Head of caudate nucleus (tissue), 42 donors: ENCODE measurements around the gene ZNF462.

ENCODE experiments used
- DNase-seq, 42 donors: peaks; one replicate each; pipeline versions ENCODE4 v3.0.0 to v3.0.0-alpha.2; 2020 to 2021; ENCODE audit warnings: mixed read lengths in 7 of 42
- intact Hi-C: fragments of 100-400 bp; cut with DNase I; formaldehyde crosslinking; loops from one replicate; pipeline ENCODE4 v1.15.0; 2022

Gene ZNF462

DNA sequence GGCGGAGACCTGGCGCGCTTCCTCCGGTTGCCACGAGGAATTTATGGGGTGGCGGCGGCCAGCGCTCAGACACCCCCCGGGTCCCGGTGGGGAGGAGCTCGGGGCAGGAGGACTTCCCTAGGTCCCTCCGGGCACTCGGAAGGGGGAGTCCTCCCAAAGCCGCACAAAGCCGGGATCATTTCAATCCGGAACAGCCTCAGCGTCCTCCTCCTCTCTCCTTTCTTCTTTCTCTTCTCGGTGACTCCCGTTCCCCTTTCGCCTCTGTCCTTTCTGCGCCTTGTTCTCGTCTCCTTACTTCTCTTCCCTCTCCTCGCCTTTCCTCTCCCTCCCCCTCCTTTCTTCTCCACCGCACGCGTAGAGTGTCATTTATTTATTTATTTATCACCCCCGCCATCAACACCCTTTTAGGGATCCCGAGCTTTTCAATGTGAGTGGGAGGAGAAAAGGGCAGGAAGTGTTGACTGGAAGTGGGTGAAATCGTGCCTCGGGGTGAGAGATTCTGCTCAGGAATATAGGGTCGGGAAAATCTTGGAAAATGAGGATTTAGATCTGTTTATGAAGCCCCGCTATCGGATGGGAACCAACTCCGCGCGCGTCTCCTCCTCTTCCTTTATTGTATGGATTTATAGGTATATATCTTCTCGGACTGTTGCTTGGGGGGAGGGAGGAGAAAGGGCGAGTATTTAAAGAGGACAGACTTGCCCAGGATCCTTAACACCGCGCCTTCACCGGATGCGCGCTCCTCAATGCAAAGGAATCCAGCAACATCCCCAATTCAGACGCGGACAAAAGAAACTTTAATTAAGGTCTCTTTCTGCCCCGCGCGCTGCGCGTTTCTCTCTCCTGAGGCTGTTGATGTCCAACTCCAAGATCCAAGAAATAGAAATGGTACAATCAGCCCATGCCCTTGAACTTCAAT, 2.0 kb upstream of the ZNF462 start:
- intact Hi-C loops = loop anchor here (10.0 kb wide), 1 partner anchor 576 kb away; no protein-coding TSS in a partner anchor
- DNase-seq = peak in 24 of 42 donors; percentile 9 to 59 (median 28)

DNA sequence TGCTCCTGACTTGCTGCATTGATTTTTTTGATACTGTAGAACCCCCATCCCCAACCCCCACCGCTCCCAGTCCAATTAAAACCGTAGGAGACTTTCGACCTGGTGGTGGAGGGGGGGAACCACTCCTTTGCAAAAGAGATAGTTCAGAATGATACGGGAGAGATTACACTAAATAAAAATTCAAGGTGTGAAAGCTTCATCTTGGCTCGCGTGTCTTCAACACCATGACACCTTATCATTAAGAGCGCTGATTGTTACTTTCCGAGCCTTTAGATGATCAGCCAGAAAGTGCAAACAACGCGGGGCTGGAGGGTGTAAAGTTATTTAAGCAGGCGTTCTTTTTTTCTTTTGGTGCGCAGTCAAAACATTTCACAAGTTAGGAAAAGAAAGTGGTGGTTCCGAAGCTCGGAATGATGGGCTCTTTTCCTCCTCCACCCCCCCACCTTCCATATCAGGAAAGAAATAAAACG, 1.3 kb upstream of the ZNF462 start:
- DNase-seq = peak in 3 of 42 donors; percentile 16 to 47 (median 28)
- intact Hi-C loops = loop anchor here (10.0 kb wide), 1 partner anchor 577 kb away; no protein-coding TSS in a partner anchor

DNA sequence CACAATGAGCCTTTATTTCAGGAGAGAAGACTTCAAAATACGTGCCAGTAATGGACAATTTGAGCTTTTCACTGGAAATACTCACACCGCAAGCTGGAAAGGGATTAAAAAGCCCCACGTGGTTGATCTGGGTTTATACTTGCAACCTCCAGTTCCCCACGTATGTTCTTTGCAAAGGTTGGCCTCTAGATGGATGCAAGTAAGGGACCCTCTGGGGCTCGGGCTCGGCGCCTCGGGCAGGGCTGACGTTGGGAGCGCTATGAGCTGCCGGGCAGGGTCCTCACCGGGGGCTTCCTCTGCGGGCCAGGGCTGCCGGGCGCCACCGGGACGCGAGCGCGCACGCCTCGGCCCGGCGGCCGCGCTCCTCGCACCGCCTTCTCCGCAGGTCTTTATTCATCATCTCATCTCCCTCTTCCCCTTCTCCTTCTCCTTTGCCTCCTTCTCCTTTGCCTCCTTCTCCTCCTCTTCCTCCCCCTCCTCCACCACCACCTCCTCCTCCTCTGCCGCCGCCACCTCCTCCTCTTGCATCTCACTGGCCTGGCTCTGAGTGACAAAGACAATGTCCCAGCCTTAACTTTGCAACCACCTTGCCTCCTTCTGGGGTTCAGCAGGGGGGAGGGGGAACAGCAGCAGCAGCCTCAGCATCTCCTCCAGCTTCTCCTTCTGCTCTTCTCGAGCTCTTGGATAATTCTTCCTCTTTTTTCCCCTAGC, 701 bp upstream of the ZNF462 start:
- intact Hi-C loops = loop anchor here (10.0 kb wide), 1 partner anchor 577 kb away; no protein-coding TSS in a partner anchor
- DNase-seq = peak in 39 of 42 donors; percentile 21 to 73 (median 49)

DNA sequence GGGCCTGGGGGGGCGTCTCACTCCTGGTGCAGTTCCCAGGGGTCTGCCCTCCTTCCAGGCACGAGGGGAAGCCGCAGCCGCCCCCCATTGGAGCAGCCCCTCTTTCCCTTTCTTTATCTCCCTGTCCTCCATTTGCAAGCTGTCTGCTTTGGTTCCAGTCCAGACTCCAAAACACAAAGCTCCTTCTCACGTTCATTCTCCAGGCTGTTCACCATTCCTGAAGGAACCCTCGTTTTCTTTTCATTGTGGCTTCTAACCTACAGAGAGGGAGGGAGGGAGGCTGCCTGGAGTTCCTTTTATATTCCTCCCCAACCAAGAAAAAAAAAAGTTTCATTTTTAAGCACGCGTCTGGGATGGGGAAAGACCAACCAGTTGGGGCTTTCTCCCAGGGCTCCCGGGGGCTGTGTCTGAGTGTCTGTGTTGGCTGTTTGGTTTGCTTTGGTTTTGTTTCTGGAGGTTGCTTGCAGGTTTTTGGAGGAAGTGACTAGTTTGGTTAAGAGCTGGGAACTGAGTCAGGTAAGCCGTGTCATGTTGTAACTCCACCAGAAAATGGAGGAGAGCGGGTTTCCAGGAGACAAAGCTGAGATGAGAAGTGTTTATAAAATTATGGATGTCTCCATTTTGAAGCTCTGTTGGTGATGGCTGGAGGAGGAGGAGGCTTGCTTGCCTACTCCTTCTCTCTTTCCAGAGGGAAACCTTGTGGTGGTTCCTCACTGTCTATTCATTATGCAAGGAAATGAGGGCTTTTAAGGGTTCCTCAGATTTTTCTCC, 1.6 kb downstream of the ZNF462 start:
- DNase-seq = peak in 33 of 42 donors; percentile 14 to 71 (median 41)
- intact Hi-C loops = loop anchor here (10.0 kb wide), 1 partner anchor 580 kb away; no protein-coding TSS in a partner anchor

DNA sequence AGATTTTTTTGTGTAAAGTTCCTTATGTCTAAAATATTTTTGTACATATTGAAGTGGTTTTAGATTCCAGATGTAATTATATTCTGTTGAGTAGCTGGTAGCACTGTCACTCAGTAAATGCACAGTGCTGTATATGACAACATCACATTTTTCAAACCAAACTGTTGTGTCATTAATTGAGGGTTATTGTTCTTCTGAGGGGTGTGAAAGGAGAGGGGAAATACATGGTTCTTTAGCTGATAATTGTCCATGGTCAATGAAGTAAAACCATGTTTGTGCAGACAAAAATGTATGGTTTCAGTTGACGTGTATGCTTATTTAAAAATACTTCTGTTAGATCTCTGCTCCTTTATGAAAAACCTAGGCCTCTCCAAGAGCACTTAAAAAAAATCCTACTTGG, 3.3 kb downstream of the ZNF462 start:
- intact Hi-C loops = loop anchor here (10.0 kb wide), 1 partner anchor 581 kb away; no protein-coding TSS in a partner anchor
- no peak for DNase-seq

DNA sequence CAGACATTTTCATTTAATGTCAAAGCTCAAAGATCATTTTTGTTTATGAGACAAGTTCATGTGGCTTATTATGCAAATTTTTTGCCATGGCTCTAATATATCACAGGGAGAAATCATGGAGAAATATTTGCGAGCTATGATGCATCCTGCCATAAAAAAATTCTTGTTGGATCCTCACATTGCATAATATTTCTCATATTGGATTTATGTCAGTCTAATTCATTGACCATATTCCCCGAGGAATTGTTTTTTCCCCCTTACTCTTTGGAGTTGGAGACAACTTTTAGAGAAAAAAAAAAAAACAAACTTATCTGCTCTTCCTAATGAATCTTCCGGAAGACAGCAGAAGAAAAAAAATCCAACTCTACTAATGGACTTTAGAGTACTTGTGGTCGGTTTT, 4.3 kb downstream of the ZNF462 start:
- intact Hi-C loops = loop anchor here (10.0 kb wide), 1 partner anchor 582 kb away; no protein-coding TSS in a partner anchor
- no peak for DNase-seq

DNA sequence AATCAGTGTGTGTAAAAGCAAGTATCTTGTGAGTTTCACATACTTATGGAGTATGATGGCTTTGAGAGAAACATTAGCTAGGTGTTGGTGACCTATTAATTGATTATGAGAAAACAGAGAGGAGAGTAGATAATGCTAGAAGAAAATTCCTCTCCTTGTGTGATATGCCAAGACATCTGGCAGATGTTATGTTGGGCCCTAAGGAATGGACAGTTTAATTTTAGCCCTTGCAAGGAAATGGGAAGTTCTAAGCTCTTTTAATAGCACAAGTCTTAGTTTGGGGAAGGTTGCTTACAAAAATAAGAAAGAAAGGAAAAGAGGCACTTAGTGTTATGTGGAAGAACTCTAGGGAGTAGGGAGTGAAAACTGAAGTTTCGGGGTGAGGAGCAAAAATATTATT, 5.1 kb downstream of the ZNF462 start:
- intact Hi-C loops = loop anchor here (10.0 kb wide), 1 partner anchor 583 kb away; no protein-coding TSS in a partner anchor
- no peak for DNase-seq

DNA sequence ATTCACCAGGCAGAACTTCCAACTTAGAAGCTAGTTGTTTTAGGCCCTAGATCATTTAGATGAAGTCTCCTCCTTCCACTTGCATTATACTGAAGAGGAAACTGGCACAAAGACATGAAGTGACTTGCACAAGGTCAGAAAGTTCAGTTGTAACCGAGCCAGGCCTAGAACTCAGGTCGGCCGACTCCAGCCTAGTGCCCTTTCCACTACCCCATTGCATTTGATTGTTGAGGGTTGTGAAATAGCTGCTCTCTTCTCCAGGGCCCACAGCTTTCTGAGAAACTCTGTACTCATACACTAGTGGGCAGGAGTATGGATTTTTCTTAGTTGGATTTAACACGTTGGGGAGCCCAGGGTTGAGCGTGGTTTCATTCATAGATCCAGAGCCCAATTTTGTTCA, 5.6 kb downstream of the ZNF462 start:
- DNase-seq = peak in 3 of 42 donors; percentile 21 to 48 (median 46)
- intact Hi-C loops = loop anchor here (10.0 kb wide), 1 partner anchor 584 kb away; no protein-coding TSS in a partner anchor

DNA sequence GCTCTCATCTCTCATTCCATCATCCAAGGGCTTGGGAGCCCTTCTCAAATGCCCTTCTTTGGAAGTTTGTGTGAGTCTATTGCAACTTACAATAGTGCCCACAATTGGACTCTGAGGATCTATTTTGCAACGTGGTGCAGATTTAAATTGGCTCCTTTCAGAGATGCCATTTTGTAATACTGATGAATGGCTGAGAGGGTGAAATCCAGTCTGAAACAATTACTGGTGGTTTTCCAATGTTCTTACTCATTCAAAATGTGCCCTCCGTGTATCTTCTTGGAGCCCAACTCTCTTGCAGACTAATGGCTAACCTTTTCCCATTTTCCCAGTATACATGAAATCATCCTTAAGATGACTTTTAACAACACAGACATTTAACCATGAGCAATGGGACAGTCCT, 6.1 kb downstream of the ZNF462 start:
- intact Hi-C loops = loop anchor here (10.0 kb wide), 1 partner anchor 584 kb away; no protein-coding TSS in a partner anchor

DNA sequence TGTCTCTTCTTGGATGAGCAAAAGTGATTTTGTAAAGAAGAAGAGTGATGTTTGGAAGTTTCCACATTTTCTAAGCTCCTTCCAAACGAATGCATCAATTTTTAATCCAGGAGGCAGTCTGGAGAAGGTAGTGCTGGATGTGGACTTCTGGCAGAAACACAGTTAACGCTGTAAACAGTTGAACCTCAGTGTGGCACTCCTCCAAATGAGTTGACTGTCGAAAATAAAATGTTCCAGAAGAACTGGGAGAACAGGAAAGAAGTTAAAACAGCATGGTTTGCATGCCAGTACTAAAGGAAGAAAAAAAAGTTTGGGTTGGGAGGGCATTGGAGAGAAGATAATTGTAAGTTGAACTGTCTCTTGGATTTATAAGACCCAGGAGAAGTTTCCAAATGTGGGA, 6.5 kb downstream of the ZNF462 start:
- no peak for DNase-seq

More for the DNA sequence above, 6.1 kb downstream of the ZNF462 start:
- DNase-seq = no peak

DNA sequence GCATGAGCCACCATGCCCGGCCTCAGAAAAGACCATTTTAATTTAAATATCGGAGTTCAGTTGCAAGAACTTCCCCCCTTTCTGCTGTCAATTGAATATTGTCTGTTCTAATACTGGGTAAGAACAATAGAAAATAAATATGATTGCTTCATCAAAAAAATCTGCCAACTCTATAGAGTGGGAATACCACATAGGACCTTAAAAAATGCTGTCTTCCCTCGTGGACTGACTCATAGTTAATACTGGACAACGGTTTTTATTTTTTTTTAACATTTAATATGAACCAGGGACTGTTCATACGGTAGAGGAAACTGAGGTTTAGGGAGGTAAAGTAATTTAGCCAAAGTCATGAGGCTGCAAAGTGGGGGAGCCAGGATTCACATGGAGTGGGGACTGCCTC, 9.7 kb downstream of the ZNF462 start:
- intact Hi-C loops = no loop called here

More for the DNA sequence above, 6.5 kb downstream of the ZNF462 start:
- intact Hi-C loops = loop anchor here (10.0 kb wide), 1 partner anchor 585 kb away; no protein-coding TSS in a partner anchor

DNA sequence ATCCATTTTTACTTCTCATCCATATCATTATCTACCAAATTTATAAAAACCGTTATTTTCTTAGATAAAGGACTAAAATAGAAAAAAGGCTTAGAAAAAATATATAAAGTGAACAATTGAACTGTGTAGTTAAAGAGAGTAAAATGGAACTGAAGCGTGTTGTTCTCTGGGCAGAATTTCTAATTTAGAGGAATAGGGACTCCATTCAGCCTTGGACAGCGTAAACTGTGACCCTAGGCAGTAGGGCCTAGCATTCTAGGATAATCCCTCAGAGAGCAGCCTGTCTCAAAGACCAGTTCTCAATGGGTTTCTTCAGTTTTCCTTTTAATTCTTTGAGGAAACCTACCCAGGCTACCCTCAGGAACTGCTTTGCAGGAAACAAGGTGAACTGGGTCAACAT, 11.1 kb downstream of the ZNF462 start:
- DNase-seq = peak in 1 of 42 donors; percentile 44
- intact Hi-C loops = no loop called here

More for the DNA sequence above, 9.7 kb downstream of the ZNF462 start:
- no peak for DNase-seq

DNA sequence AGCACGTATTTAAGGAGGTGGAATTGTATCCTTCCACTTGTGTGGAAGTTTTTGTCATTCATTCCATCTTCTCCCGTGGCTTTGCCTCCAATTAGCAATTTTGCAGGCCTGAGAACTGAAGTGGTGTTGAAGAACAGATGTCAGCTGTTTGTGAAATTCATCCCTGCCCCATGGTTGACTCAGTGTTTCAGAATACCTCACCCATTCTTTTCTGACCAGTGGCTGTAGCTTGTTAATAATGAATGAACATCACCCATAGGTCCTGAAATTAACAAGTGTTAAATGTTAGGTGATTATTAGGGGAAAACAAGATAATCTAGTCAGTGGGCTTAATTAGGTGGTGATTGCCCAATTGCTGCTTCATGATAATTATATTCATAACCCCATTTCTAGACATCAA, 11.7 kb downstream of the ZNF462 start:
- intact Hi-C loops = no loop called here

DNA sequence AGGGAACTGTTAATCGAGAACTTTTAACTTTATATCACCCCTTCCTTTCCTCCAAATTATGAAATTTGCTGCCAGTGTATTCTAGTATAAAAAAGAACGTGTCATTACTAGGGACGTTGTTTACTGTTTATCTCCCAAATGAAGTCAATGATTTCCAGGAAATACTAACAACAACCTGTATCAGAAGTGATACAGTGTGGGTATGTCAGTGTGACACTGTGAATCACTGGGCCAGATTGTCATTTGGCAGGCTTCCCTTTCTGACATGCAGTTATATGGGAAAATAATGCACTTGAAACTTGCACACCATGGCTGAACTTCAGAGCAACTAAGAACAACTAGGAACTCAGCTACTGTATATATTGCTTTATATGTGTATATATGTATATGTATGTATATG, 12.6 kb downstream of the ZNF462 start:
- peak in 1 of 42 donors; percentile 54 for DNase-seq
- intact Hi-C loops = no loop called here

More for the DNA sequence above, 11.7 kb downstream of the ZNF462 start:
- DNase-seq = no peak

DNA sequence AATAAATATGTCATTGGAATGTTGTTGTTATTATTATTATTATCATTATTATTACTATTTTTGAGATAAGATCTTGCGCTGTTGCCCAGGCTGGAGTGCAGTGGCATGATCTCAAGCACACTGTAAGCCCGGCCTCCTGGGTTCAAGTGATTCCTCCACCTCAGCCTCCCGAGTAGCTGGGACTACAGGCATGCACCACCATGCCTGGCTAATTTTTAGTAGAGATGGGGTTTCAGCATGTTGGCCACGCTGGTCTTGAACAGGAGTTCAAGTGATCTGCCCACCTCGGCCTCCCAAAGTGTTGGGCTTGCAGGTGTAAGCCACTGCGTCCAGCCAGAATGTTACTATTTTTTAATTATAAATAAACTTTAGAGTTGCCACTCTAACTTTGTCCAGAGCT, 14.4 kb downstream of the ZNF462 start:
- no peak for DNase-seq
- intact Hi-C loops = no loop called here

DNA sequence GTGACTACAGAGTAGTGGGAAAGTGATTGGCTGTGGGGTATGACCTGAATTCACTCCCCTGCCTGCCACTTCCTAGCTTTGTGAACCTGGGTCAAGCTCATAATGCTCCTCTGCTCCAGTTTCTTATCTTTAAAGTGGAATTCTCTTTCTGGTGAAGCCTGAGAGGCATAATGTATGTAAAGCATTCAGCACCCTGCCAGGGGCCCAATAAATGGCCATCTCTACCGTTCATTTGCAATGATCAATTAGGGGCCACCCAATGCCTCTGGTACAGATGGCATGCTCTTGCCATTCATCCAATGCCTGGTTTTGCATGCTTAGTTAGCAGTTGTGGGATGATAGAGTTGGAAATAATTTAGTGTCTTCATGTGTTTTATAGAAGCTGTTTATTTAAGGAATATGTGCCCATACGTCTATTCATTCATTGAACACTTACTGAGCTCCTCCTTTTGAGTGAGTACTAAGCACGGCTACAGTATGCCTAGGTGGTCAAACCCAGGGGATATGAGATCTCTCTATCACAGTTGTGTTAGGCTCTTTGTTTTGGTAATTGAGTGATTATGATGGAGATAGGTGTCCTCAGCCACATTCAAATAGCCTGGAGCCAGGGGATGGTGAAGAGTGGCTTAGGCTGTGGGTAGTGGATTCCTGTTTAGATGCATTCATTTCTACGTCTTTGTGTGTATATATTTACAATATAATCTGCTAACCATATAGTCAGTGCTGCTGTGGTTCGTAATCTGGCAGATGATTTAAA, 15.3 kb downstream of the ZNF462 start:
- no peak for DNase-seq
- intact Hi-C loops = no loop called here

DNA sequence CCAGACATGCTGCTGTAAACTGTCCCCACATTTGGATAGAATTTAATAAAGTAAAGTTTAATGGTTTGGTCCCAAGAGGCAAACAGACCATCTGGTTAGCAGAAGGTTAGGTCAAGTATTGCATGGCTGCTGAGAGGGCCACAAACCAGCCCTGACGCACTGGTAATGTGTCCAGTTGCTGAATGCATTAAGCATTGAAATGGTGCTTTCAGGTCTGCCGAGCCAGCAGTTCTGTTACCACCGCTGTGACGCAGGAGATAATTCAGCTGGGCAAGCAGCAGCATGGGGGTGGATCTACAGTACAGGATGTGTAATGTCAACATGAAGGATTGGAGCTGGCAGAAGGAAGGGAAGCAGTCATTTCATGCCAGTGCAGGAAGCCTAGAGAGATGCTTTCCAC, 16.0 kb downstream of the ZNF462 start:
- DNase-seq = peak in 35 of 42 donors; percentile 33 to 76 (median 46)
- intact Hi-C loops = no loop called here

DNA sequence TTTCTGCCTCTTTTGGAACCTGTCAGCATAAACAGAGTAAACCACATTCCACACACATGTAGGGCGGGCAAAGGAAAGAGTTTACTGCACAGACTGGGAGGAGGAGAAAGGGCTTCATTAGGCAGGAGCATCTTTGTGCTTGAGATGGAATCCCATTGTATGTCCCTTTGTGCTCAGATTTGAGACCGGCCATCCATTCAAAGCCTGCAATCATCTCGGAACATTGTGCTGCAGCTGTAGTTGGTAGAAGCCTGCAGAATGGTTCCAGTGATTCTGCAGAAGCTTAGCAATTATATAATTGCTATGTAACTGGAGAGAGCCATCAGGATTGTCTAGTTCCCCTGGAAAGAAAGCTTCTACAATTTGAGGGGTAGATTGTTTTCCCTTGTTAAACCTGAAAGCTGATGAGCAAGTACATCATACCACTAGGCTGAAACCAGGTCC, 16.5 kb downstream of the ZNF462 start:
- intact Hi-C loops = no loop called here
- peak in 20 of 42 donors; percentile 15 to 69 (median 42) for DNase-seq
